ENCODE measurements around the gene CD44. TPM values are rescaled to one million over a fixed set of nuclear protein-coding genes. Genes with fewer than 3 reads are reported as not detected.

CD44 gene
- total RNA-seq, 1 donor from 2014 or later = 46.0 TPM

- H3K4me3 Mint-ChIP-seq = no peak overlapping the region
- no peak for DNase-seq (ENCODE audit: extremely low spot score, unreplicated experiment)
- peaks cover 7% of the 10 kb centered on the region for H3K9me3 Mint-ChIP-seq
- H3K27ac Mint-ChIP-seq = no peak overlapping the region
- no peaks in the 10 kb centered on the region for H3K36me3 Mint-ChIP-seq
- no peaks in the 10 kb centered on the region for H3K27me3 Mint-ChIP-seq
- no peak for TF ChIP-seq CTCF (conservative IDR thresholded peaks at IDR 0.05)
- peaks cover 12% of the 10 kb centered on the region for H3K4me1 Mint-ChIP-seq (ENCODE audit: unreplicated experiment)
These were observed 136.8 kb downstream of the CD44 start for GRCh38 chr11:35275786-35276170.

GRCh38 chr11:35276396-35277145, 137.6 kb downstream of the CD44 start:
- no peak for DNase-seq (ENCODE audit: extremely low spot score, unreplicated experiment)
- H3K27me3 Mint-ChIP-seq = no peaks in the 10 kb centered on the region

GRCh38 chr11:35277827-35278226, 138.9 kb downstream of the CD44 start:
- DNase-seq (ENCODE audit: extremely low spot score, unreplicated experiment) = no peak
- H3K27me3 Mint-ChIP-seq = no peaks in the 10 kb centered on the region
- peaks cover 7% of the 10 kb centered on the region for H3K9me3 Mint-ChIP-seq
- H3K4me1 Mint-ChIP-seq (ENCODE audit: unreplicated experiment) = peaks cover 12% of the 10 kb centered on the region
- H3K4me3 Mint-ChIP-seq = no peak overlapping the region
- H3K27ac Mint-ChIP-seq = no peak overlapping the region
- no peak for TF ChIP-seq CTCF (conservative IDR thresholded peaks at IDR 0.05)
- no peaks in the 10 kb centered on the region for H3K36me3 Mint-ChIP-seq

More at GRCh38 chr11:35276396-35277145, 137.6 kb downstream of the CD44 start:
- TF ChIP-seq CTCF (conservative IDR thresholded peaks at IDR 0.05) = no peak
- H3K9me3 Mint-ChIP-seq = peaks cover 7% of the 10 kb centered on the region
- H3K27ac Mint-ChIP-seq = no peak overlapping the region
- no peak overlapping the region for H3K4me3 Mint-ChIP-seq
- H3K4me1 Mint-ChIP-seq (ENCODE audit: unreplicated experiment) = peaks cover 12% of the 10 kb centered on the region
- H3K36me3 Mint-ChIP-seq = no peaks in the 10 kb centered on the region

GRCh38 chr11:35280727-35281126, 141.8 kb downstream of the CD44 start:
- Mint-ChIP-seq H3K4me3 (no peak overlapping the region), H3K27ac (no peak overlapping the region), H3K4me1 (ENCODE audit: unreplicated experiment) (no peaks in the 10 kb centered on the region), H3K36me3 (no peaks in the 10 kb centered on the region), H3K27me3 (no peaks in the 10 kb centered on the region), H3K9me3 (peaks cover 7% of the 10 kb centered on the region)
- DNase-seq (ENCODE audit: extremely low spot score, unreplicated experiment) = no peak
- no peak for TF ChIP-seq CTCF (conservative IDR thresholded peaks at IDR 0.05)

GRCh38 chr11:35281169-35281688, 142.3 kb downstream of the CD44 start:
- DNase-seq (ENCODE audit: extremely low spot score, unreplicated experiment) = no peak
- no peak overlapping the region for H3K4me3 Mint-ChIP-seq
- H3K9me3 Mint-ChIP-seq = peaks cover 7% of the 10 kb centered on the region
- no peaks in the 10 kb centered on the region for H3K4me1 Mint-ChIP-seq (ENCODE audit: unreplicated experiment)
- no peaks in the 10 kb centered on the region for H3K36me3 Mint-ChIP-seq
- no peak overlapping the region for H3K27ac Mint-ChIP-seq
- no peak for TF ChIP-seq CTCF (conservative IDR thresholded peaks at IDR 0.05)
- no peaks in the 10 kb centered on the region for H3K27me3 Mint-ChIP-seq

Other genes starting within 250 kb of the CD44 start
- 17.3 and 23.4 TPM in 2 replicates for gene APIP, start 222.8 kb upstream of the CD44 start, total RNA-seq (ENCODE audit: low replicate concordance)
- gene PDHX, start 222.6 kb upstream of the CD44 start, total RNA-seq (ENCODE audit: low replicate concordance) = 40.3 and 46.0 TPM in 2 replicates